NK-92 treated with Interleukin-12 subunit alpha and Interleukin-12 subunit beta, amount 100 ng/mL, for 24 hours (cell line): Measurements from ENCODE around the gene SERPINB10.

Source experiments
- DNase-seq: peaks from one replicate; lab custom pipeline; 2025; lab: John Stamatoyannopoulos, UW

SERPINB10 gene, protein sequence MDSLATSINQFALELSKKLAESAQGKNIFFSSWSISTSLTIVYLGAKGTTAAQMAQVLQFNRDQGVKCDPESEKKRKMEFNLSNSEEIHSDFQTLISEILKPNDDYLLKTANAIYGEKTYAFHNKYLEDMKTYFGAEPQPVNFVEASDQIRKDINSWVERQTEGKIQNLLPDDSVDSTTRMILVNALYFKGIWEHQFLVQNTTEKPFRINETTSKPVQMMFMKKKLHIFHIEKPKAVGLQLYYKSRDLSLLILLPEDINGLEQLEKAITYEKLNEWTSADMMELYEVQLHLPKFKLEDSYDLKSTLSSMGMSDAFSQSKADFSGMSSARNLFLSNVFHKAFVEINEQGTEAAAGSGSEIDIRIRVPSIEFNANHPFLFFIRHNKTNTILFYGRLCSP

DNA sequence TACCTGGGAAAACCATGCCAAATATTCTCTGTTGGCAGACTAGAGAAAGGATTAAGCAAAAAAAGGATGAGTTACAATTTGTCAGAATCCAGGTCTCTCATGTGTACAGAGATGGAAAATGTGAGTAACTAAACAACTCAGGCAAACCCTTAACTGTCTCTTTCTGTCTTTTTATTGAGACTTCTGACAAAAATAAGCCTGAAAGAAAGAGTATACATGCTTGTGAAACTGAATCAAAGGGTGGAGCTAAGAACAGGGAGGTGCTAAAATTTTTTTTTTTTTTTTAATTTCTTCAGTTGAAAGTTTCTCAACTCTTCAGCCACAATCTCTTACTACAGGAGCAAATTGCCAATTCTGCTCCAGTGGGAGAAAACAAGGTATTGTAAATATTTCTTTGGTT, at the start of gene SERPINB10:
SERPINB10 (plus strand) TSS at position 295 of the 400 bp plus-strand sequence. CDS start 7,553 bp downstream, outside the sequence.
- DNase-seq = no peak

GRCh38 chr18:63858456-63858855, 49.3 kb upstream of the SERPINB10 start:
- DNase-seq = no peak

- DNase-seq = no peak
These were observed 47.8 kb upstream of the SERPINB10 start for GRCh38 chr18:63859781-63860475.

DNA sequence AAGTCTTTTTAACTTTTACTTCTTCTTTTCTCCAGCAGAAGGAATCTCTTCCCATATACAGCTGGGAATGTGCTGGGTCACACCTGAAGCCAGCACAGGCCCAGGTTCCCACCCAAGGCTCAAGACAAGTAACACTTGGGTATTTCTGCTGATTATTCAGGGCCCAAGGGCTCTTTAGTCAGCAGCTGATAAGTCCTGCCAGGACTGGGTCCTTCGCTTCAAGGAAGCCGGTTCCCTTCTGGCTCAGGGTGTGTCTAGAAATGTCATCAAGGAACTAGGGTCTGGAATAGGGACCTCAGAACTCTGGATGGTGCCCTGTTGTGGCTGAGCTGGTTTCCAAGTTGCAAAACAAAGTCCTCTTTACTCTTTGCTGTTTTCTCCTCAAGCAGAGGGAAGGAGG, 47.2 kb upstream of the SERPINB10 start:
- no peak for DNase-seq

GRCh38 chr18:63867368-63868125, 40.2 kb upstream of the SERPINB10 start:
- DNase-seq = no peak

GRCh38 chr18:63868546-63868945, 39.2 kb upstream of the SERPINB10 start:
- DNase-seq = no peak

DNA sequence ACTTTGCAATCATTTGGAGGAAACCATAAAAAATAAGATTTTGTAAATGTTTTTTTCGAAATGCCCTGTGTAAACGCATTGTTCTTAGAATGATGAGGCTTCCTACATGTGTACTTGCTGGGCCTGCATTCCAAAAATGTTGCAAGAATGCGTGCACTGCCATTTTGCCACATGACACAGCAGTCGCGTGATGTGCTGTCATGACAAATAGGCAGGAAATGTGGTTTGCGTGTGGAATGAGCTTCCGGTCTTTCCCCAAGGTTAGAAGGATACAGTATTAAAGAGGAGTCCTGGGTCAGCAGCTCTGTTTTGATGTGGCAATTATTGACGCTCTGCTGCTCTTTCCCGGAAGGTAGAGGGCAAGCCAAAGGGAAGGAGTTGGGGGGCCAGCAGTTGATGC, 38.4 kb upstream of the SERPINB10 start:
- no peak for DNase-seq

- DNase-seq = no peak
These were observed 37.9 kb upstream of the SERPINB10 start for GRCh38 chr18:63869851-63870250.

GRCh38 chr18:63871836-63872235, 35.9 kb upstream of the SERPINB10 start:
- DNase-seq = no peak

DNA sequence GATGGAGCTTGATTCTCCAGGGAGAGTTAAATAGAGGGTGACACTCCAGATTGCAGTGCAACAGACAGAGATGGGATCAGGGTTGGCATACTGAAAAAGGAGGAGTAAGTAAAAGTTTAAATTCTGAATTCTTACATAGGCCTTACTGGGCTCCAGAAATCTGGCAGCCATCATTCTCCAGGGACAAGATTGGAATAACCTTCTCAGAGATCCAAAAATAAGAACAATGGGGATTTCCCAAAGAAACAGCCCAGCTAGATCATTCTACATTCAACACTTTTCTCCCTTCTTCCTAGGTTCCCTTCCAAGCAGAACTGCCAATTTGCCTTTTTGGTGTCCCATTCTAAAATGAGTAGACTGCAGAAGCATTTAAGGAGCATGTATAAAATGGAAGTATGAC, 35.2 kb upstream of the SERPINB10 start:
- DNase-seq = no peak

DNA sequence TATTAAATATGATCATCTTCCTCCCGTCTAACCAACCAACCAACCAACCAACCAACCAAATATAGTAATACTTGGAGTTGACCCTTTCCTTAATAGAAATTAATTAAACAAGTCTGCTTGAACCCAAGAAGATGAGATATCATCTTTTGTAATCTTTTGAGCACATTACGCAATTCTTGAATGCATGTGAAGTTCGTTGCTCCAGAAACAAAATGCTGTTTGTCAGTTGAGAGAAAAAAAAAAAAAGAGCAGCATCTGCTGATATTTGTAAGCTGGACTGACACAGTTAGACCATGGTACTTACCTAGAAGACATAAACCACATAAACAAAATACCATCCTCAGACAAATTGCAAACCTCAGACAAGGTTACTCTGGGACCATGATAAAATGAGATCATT, 29.4 kb upstream of the SERPINB10 start:
- DNase-seq = no peak

GRCh38 chr18:63878925-63879324, 28.8 kb upstream of the SERPINB10 start:
- no peak for DNase-seq

DNA sequence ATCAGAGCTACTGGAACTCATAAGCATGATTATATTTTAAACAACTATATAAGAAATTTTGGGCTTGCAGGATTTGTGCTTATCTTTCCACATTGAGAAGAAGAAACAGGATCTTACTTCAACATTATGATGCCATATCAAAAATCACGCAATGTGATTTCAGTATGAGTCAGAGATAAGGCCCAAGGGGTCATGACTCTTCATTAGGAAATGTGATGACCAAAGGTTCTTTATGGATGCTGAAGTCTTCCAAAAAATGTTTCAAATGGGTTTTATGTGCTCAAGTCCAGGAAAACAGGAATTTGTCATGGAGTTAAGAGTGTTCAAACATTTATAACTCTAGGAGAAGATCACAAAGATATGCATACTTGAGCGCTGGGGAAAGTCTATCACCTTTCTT, 28.0 kb upstream of the SERPINB10 start:
- no peak for DNase-seq

GRCh38 chr18:63881851-63882250, 25.9 kb upstream of the SERPINB10 start:
- no peak for DNase-seq

GRCh38 chr18:63882333-63883141, 25.2 kb upstream of the SERPINB10 start:
- no peak for DNase-seq

- no peak for DNase-seq
These were observed 24.1 kb upstream of the SERPINB10 start for GRCh38 chr18:63883617-63884016.

GRCh38 chr18:63887424-63887823, 20.3 kb upstream of the SERPINB10 start, which contains the start of gene SERPINB2:
TSS of gene SERPINB2 (plus strand) at chr18:63887705. CDS start at chr18:63891445, 3,740 bp downstream.
- no peak for DNase-seq

- no peak for DNase-seq
These were observed 19.1 kb upstream of the SERPINB10 start for GRCh38 chr18:63888470-63889190.

- DNase-seq = no peak
These were observed 18.1 kb upstream of the SERPINB10 start for GRCh38 chr18:63889626-63890025.

GRCh38 chr18:63890237-63890949, 17.4 kb upstream of the SERPINB10 start:
- no peak for DNase-seq
